ENCODE results near the gene ALAS2.
A peak's percentile ranks its signal among the peaks of the same experiment; 100 is the strongest.
"Not testable (repeated sequence)": the region's sequence is repeated elsewhere in the genome, so short reads cannot be mapped to it uniquely, and the experiment has no call there.

ALAS2 gene

GRCh38 chrX:55005256-55005655 lies 25.5 kb downstream of the ALAS2 start:
- no peak for DNase-seq (ENCODE audit: low read depth, low spot score)

- no peak for DNase-seq (ENCODE audit: low read depth, low spot score)
Observed at GRCh38 chrX:55004231-55004630, 26.5 kb downstream of the ALAS2 start.

- peak; percentile 83 for DNase-seq (ENCODE audit: low read depth, low spot score)
Observed at GRCh38 chrX:54999717-55000598, 30.8 kb downstream of the ALAS2 start, which contains the start of gene APEX2. TSS of gene APEX2 (plus strand) at chrX:55000363. CDS start at chrX:55000423, 60 bp downstream.

GRCh38 chrX:54995621-54996020 lies 35.2 kb downstream of the ALAS2 start:
- no peak for DNase-seq (ENCODE audit: low read depth, low spot score)

GRCh38 chrX:54994668-54995351 lies 36.0 kb downstream of the ALAS2 start:
- DNase-seq (ENCODE audit: low read depth, low spot score): no peak

- no peak for DNase-seq (ENCODE audit: low read depth, low spot score)
Observed at GRCh38 chrX:54994099-54994498, 36.7 kb downstream of the ALAS2 start, which contains the start of gene PFKFB1. TSS of gene PFKFB1 (minus strand) at chrX:54994188. CDS start at chrX:54994007, 181 bp downstream.

- no peak for DNase-seq (ENCODE audit: low read depth, low spot score)
Observed at GRCh38 chrX:54992911-54993622, 37.7 kb downstream of the ALAS2 start.

- DNase-seq (ENCODE audit: low read depth, low spot score): no peak
Observed at GRCh38 chrX:54991706-54992105, 39.1 kb downstream of the ALAS2 start.

GRCh38 chrX:54983306-54983705 lies 47.5 kb downstream of the ALAS2 start:
- not testable (repeated sequence) for DNase-seq (ENCODE audit: low read depth, low spot score)

GRCh38 chrX:54980334-54980733 lies 50.4 kb downstream of the ALAS2 start:
- no peak for DNase-seq (ENCODE audit: low read depth, low spot score)

- no peak for DNase-seq (ENCODE audit: low read depth, low spot score)
Observed at GRCh38 chrX:54979432-54979831, 51.3 kb downstream of the ALAS2 start.

GRCh38 chrX:54978448-54978847 lies 52.3 kb downstream of the ALAS2 start:
- no peak for DNase-seq (ENCODE audit: low read depth, low spot score)

- no peak for DNase-seq (ENCODE audit: low read depth, low spot score)
Observed at GRCh38 chrX:54977387-54977786, 53.4 kb downstream of the ALAS2 start.

- no peak for DNase-seq (ENCODE audit: low read depth, low spot score)
Observed at GRCh38 chrX:54964766-54965497, 65.8 kb downstream of the ALAS2 start.

GRCh38 chrX:54961750-54962149 lies 69.0 kb downstream of the ALAS2 start:
- no peak for DNase-seq (ENCODE audit: low read depth, low spot score)
